Panc1 (cell line): ENCODE results near the gene HLA-DPB1.

ENCODE experiments used
- CTCF ChIP-seq: fragments of 450-650 bp; IDR thresholded peaks from 2 replicates; pipeline ENCODE4 v1.5.1; 2017; ENCODE audit warnings: mild to moderate bottlenecking
- POLR2AphosphoS5 ChIP-seq: IDR thresholded peaks from 2 replicates; pipeline ENCODE4 v1.6.1; 2012; ENCODE audit warnings: mild to moderate bottlenecking, low read depth, low read length, moderate library complexity
- REST ChIP-seq, 2 experiments: IDR thresholded peaks; 2 replicates each; pipeline ENCODE4 v1.6.1; 2011 to 2012; ENCODE audit warnings: low read depth in 2 of 2, control low read depth in 1 of 2, low read length in 1 of 2, mild to moderate bottlenecking in 1 of 2, moderate library complexity in 1 of 2; ENCODE audit not compliant: insufficient read depth in 1 of 2
- SIN3A ChIP-seq: IDR thresholded peaks from 2 replicates; pipeline ENCODE4 v1.6.1; 2012; ENCODE audit warnings: low read depth, mild to moderate bottlenecking, low read length, moderate library complexity, borderline replicate concordance; ENCODE audit not compliant: insufficient read depth
- TCF7L2 ChIP-seq: IDR thresholded peaks from 2 replicates; pipeline ENCODE4 v1.6.1; 2011; ENCODE audit warnings: mild to moderate bottlenecking, low read depth, low read length, inconsistent platforms

- no peak for TF ChIP-seq CTCF
- TF ChIP-seq SIN3A, result no peak
- TF ChIP-seq POLR2AphosphoS5, result no peak
- TF ChIP-seq REST (IDR thresholded peaks at IDR 0.05; ENCODE audit: insufficient read depth in 1 of 2, low read depth in 2 of 2, low read length in 1 of 2), result no peak
- TF ChIP-seq TCF7L2, result no peak
Measured at GRCh38 chr6:33108307-33108706, 32.5 kb downstream of the HLA-DPB1 start.
